C4-2B (cell line): ENCODE measurements around the gene BRD4.

Source experiments
- CTCF ChIP-seq: fragments of 450-650 bp; conservative IDR thresholded peaks from 2 replicates; pipeline ENCODE4 v1.5.1; 2017; ENCODE audit warnings: mild to moderate bottlenecking
- ZFX ChIP-seq: fragments of 450-650 bp; IDR thresholded peaks from 2 replicates; pipeline ENCODE4 v1.6.1; 2017

DNA sequence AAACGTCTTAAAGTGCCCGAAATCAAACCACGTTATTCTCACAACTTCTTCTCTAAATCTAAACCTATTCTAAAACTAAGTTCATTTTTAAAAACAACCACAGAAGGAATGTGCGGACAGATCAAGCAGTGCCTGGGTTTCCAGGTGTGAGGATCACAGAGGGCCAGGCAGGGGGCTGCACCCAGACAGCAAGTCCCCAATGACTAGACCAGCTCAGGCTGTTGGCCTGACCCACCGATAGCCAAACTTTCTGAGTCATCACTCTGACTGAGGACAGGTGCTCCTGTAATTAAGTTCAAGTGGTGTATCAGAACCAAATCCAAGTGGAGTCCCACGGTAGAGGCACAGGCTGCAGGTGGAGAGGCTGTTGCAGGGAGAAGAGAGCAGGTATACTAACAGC is 62.5 kb downstream of the BRD4 start:
- no peak for TF ChIP-seq CTCF
- no peak for TF ChIP-seq ZFX
